ENCODE measurements around the gene GHITM. TPM values are rescaled to one million over a fixed set of nuclear protein-coding genes. Genes with fewer than 3 reads are reported as not detected.

GHITM gene
- total and polyA plus RNA-seq, 2 of the 8 experiments (the other 6 are each of a cell fraction or from before 2014, with no cell fraction given) = 86.2 to 97.0 TPM

- Histone ChIP-seq H4K8ac (ENCODE audit: extremely low read depth, insufficient read depth, low read length) (no peak overlapping the region), H3K27me3 (replicated peaks in 1 of 4; ENCODE audit: control insufficient read depth in 3 of 4, extremely low read depth in 1 of 4, insufficient read depth in 3 of 4, low read length in 3 of 4) (peaks cover 2 to 36% (median 31%) of the 10 kb centered on the region in 4 experiments), H3K9ac (replicated peaks in 1 of 4; ENCODE audit: extremely low read depth in 1 of 4, low read depth in 3 of 4, low read length in 3 of 4) (no peak overlapping the region), H2BK5ac (ENCODE audit: low read depth, low read length) (no peak overlapping the region), H2BK12ac (ENCODE audit: low read depth, low read length) (no peak overlapping the region), H4K20me1 (replicated peaks in 1 of 2; ENCODE audit: control insufficient read depth in 1 of 2, insufficient read depth in 2 of 2, low read length in 2 of 2) (peaks cover 0 to 2% of the 10 kb centered on the region in 2 experiments), H3K4ac (replicated peaks; ENCODE audit: insufficient read length, low read depth, low read length) (no peak overlapping the region), H3K56ac (replicated peaks; ENCODE audit: insufficient read length, low read depth, low read length) (no peak overlapping the region), H2BK20ac (ENCODE audit: low read length) (no peak overlapping the region), H2BK15ac (ENCODE audit: low read length) (no peak overlapping the region), H3K4me1 (replicated peaks in 1 of 4; ENCODE audit: control insufficient read depth in 3 of 4, insufficient read depth in 4 of 4, low read length in 3 of 4) (peaks cover 0 to 5% (median 2%) of the 10 kb centered on the region in 4 experiments; a peak in 4 of 7 replicates), H4K5ac (ENCODE audit: insufficient read length, low read depth, low read length) (no peak overlapping the region), H2AK5ac (ENCODE audit: low read depth, low read length) (no peak overlapping the region), H3K27ac (ENCODE audit: low read depth, low read length) (no peak overlapping the region), H2AFZ (ENCODE audit: low read length) (no peak overlapping the region), H3K14ac (ENCODE audit: insufficient read length) (no peak overlapping the region), H3K36me3 (ENCODE audit: control insufficient read depth in 2 of 4, insufficient read depth in 4 of 4, low read length in 3 of 4) (no peaks in the 10 kb centered on the region), H3K4me3 (ENCODE audit: extremely low read depth in 1 of 4, insufficient read depth in 2 of 4, low read depth in 3 of 4, low read length in 4 of 4) (no peak overlapping the region), H4K91ac (replicated peaks; ENCODE audit: insufficient read length, low read length) (no peak overlapping the region), H3K23ac (ENCODE audit: insufficient read length) (no peak overlapping the region), H3K18ac (ENCODE audit: extremely low read depth, low read length) (no peak overlapping the region), H3K79me1 (ENCODE audit: low read depth, low read length) (no peaks in the 10 kb centered on the region), H3K79me2 (ENCODE audit: control insufficient read depth in 1 of 2, insufficient read depth in 2 of 2, low read length in 2 of 2) (no peaks in the 10 kb centered on the region), H2BK120ac (replicated peaks; ENCODE audit: low read depth, low read length) (no peak overlapping the region), H3K23me2 (ENCODE audit: low read depth, low read length) (peaks cover 12% of the 10 kb centered on the region; the same call in 1 of the 2 replicates), H3K4me2 (ENCODE audit: insufficient read depth in 1 of 2, low read depth in 2 of 2, low read length in 2 of 2) (no peak overlapping the region; a peak in 1 of 4 replicates), H3K9me3 (ENCODE audit: insufficient read depth in 2 of 2, low read depth in 1 of 2, low read length in 1 of 2) (no peaks in the 10 kb centered on the region)
- ChIA-PET CTCF (ENCODE audit: partially characterized antibody) (interaction anchor here (1.3 to 8.6 kb wide), 3 partner anchors 19 to 48 kb away, joined by 4 to 64 read pairs (median 14); no protein-coding TSS in a partner anchor), POLR2A (ENCODE audit: partially characterized antibody) (interaction anchor here (1.6 kb wide), 1 partner anchor 56 kb away, joined by 6 read pairs; no protein-coding TSS in a partner anchor)
- FAIRE-seq (no peak), DNase-seq (ENCODE audit: low read depth in 1 of 2, low spot score in 2 of 2) (no peak)
- WGBS, 2 experiments (ENCODE audit: extremely low coverage in 1 of 2, insufficient coverage in 1 of 2, insufficient read length in 1 of 2, insufficient replicate concordance in 2 of 2, low coverage in 1 of 2, low lambda C conversion rate in 2 of 2, missing lambda C conversion rate in 1 of 2) = 87% methylated on average over 4 of the region's 4 CpGs; no CpG with 5 or more reads in 1 of the 2 experiments
- TF ChIP-seq CTCF (IDR thresholded peaks at IDR 0.05; ENCODE audit: control extremely low read depth in 1 of 3, insufficient read depth in 1 of 3, low read depth in 1 of 3, low read length in 3 of 3) = no peak
- TF ChIP-seq TAF7 (optimal IDR thresholded peaks at IDR 0.05; ENCODE audit: borderline replicate concordance, low read depth, low read length) = no peak
- TF ChIP-seq E2F6 (IDR thresholded peaks at IDR 0.05) = no peak
- TF ChIP-seq POU5F1 (IDR thresholded peaks at IDR 0.05; ENCODE audit: low read depth, low read length) = no peak
- TF ChIP-seq POLR2AphosphoS5 (IDR thresholded peaks at IDR 0.05; ENCODE audit: low read depth, low read length) = no peak
- TF ChIP-seq PHF8 (conservative IDR thresholded peaks at IDR 0.05; ENCODE audit: low read depth, low read length) = no peak
Measured at GRCh38 chr10:84196083-84196482, 56.8 kb downstream of the GHITM start.

Data from H1 (cell line).